Stomach smooth muscle (tissue), 2 donors: ENCODE results near the gene KLHL29.

ENCODE experiments used
- H3K27ac ChIP-seq: one replicate; pipeline ENCODE4 v1.7.0; 2013; ENCODE audit warnings: mild to moderate bottlenecking, low read length, inconsistent platforms
- H3K27me3 ChIP-seq, 2 donors: one replicate each; pipeline ENCODE4 v1.7.0; 2013; ENCODE audit warnings: low read length in 2 of 2; ENCODE audit not compliant: insufficient read depth in 2 of 2, control insufficient read depth in 1 of 2
- H3K36me3 ChIP-seq, 2 donors: one replicate each; pipeline ENCODE4 v1.7.0; 2013; ENCODE audit warnings: low read length in 2 of 2; ENCODE audit not compliant: control insufficient read depth in 2 of 2, insufficient read depth in 2 of 2
- H3K4me1 ChIP-seq: one replicate; pipeline ENCODE4 v1.7.0; 2013; ENCODE audit warnings: low read length; ENCODE audit not compliant: control insufficient read depth, insufficient read depth
- H3K4me3 ChIP-seq, 2 donors: one replicate each; pipeline ENCODE4 v1.7.0; 2013; ENCODE audit warnings: low read length in 2 of 2
- H3K9ac ChIP-seq, 2 donors: one replicate each; pipeline ENCODE4 v1.7.0; 2013; ENCODE audit warnings: low read length in 2 of 2, mild to moderate bottlenecking in 1 of 2
- H3K9me3 ChIP-seq, 2 donors: one replicate each; pipeline ENCODE4 v1.7.0; 2013; ENCODE audit warnings: low read length in 2 of 2; ENCODE audit not compliant: control insufficient read depth in 2 of 2
- donor health status: healthy.
- donor health status: Pancreatic carcinoma.

Gene KLHL29

DNA sequence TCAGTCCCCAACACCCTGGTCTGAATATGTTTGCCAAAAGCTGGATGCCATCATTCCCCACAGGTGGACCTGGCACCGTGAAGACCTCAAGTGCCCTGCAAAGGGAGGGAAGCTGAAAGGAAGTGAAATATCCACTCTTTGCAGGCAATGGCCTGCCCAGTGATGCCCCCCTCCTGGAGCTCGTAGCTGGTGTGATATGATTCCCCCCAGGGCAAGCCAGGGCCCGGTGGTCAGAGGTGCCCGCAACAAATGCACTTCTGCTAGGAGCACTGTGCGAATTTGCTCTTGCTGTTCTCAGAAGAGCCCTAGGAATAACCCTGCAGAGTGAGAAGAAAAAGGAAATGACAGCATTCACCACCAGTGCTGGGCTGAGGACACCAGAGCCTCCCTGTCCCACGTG lies 247.4 kb downstream of the KLHL29 start:
- Histone ChIP-seq H3K4me3 (no peak overlapping the region), H3K27ac (no peak overlapping the region), H3K27me3 (no peaks in the 10 kb centered on the region), H3K9me3 (no peaks in the 10 kb centered on the region), H3K4me1 (peaks cover 23% of the 10 kb centered on the region), H3K36me3 (no peaks in the 10 kb centered on the region), H3K9ac (no peak overlapping the region)

DNA sequence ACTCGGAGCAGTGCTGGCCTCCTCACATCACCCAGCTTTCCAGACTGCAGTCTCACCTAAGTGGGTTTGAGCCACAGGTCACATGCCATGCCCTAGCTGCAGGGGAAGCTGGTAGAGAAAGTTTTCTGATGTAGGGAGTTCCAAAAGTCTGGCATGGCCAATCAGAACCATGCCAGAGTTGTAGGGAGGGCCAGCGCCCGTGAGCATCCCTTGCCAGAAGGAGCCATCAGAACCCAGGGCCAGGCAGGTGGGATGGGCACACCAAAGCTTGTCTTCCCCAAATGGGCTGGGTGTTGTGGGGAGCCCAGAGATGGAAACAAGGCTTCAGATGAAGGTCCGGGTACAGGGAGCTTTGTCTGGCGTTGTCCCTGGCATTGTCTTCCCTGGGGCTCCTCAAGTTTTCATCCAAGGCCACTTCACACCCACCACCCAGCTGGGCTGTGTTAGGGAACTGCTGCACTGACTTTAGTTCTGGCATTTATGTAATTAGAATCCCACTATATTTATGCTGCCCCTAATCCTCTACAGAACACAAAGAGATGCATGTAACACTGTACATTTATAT lies 247.9 kb downstream of the KLHL29 start:
- Histone ChIP-seq H3K36me3 (no peaks in the 10 kb centered on the region), H3K9me3 (no peaks in the 10 kb centered on the region), H3K4me1 (peaks cover 27% of the 10 kb centered on the region), H3K27me3 (no peaks in the 10 kb centered on the region), H3K4me3 (no peak overlapping the region), H3K27ac (no peak overlapping the region), H3K9ac (no peak overlapping the region)

DNA sequence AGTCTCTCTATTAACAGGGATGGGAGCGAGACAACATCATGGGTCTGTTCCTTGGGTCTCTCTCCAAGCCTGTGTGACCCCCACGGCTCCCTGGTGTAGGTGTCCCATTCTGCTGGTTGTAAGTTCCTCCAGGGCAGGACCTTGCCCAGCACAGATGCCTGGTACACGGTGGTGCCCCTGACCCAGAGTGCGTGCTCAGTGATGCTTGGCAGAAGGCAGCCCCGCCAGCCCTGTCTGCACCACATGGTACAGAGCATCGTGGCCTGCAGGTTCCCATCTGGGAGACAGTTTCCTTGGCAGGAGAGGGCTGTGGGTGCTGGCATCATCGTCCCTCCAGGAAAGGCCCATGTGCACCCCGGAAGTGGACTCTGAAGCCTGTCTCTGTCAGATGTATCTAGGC lies 249.0 kb downstream of the KLHL29 start:
- no peaks in the 10 kb centered on the region for H3K9me3 ChIP-seq
- no peak overlapping the region for H3K9ac ChIP-seq
- no peak overlapping the region for H3K4me3 ChIP-seq
- H3K36me3 ChIP-seq, result no peaks in the 10 kb centered on the region
- no peak overlapping the region for H3K27ac ChIP-seq
- H3K4me1 ChIP-seq, result peaks cover 27% of the 10 kb centered on the region
- H3K27me3 ChIP-seq, result no peaks in the 10 kb centered on the region

DNA sequence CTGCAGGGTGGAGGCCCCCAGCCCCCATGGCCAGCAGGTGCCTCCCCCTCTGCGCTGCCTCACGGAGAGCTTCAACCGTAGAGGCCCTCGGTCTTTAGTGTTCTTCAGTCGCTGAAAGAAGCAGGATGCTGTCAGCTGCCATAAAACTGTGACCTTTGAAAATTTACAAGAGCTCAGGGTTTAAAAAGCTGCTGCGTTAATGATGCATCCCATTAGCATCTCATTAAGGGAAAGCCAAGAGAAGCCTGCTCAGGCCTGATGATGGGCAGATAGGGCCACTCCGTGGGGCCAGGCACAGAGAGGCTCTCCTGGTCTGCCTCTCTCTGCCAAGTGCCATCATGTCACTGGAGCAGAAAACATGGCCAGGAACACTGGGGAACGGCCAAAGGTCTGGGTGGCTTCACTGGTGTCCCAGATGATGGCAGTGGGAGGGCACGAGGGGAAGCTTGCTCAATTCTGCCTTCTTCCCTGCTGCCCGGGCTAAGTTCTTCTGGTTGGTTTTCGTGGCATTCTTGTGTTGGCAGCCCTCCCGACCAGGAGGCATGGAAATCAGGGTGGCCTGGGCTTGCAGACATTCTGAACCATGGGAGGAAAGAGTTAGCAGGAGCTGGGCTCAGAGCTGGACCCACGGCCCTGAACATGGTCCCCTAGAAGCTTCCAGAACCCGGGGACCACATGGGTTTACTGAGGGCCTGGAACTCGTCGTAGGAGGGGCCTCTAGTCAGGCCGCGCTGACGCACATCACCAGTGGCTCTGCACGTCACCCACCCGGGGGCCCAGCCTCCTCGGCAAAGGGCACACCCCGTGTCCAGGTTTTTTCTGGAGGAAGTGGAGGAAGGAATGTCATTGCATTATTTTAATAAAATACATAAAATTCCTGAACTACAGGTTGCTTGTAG lies 250.7 kb downstream of the KLHL29 start:
- Histone ChIP-seq H3K4me3 (no peak overlapping the region), H3K9me3 (no peaks in the 10 kb centered on the region), H3K9ac (no peak overlapping the region), H3K4me1 (peaks cover 25% of the 10 kb centered on the region), H3K36me3 (peaks cover 3 to 5% of the 10 kb centered on the region in 2 donors), H3K27ac (no peak overlapping the region), H3K27me3 (no peaks in the 10 kb centered on the region)

DNA sequence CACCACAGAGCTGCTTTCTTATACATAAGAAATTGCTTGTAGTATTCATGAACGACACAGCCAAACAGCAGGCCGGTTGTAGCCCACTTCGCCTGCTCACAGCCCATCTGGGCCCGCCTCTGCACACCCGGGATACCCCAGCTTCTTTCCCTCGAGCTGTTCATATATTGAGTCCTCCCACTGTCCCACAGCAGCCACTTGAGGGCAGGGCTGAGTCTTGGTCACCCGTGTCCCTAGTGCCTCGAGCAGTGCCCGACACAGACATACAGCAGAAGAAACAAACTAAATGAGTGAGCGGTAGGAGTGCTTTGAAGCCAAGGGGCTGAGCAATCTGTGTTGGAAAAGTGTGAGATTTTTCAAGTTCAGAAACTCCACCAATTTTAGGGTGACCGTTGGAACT lies 251.4 kb downstream of the KLHL29 start:
- peak overlapping the region in 1 of 2 donors; percentile 42 for H3K9ac ChIP-seq
- H3K27me3 ChIP-seq, result no peaks in the 10 kb centered on the region
- H3K27ac ChIP-seq, result no peak overlapping the region
- H3K36me3 ChIP-seq, result peaks cover 3 to 5% of the 10 kb centered on the region in 2 donors
- no peak overlapping the region for H3K4me3 ChIP-seq
- H3K4me1 ChIP-seq, result peaks cover 25% of the 10 kb centered on the region
- H3K9me3 ChIP-seq, result no peaks in the 10 kb centered on the region

DNA sequence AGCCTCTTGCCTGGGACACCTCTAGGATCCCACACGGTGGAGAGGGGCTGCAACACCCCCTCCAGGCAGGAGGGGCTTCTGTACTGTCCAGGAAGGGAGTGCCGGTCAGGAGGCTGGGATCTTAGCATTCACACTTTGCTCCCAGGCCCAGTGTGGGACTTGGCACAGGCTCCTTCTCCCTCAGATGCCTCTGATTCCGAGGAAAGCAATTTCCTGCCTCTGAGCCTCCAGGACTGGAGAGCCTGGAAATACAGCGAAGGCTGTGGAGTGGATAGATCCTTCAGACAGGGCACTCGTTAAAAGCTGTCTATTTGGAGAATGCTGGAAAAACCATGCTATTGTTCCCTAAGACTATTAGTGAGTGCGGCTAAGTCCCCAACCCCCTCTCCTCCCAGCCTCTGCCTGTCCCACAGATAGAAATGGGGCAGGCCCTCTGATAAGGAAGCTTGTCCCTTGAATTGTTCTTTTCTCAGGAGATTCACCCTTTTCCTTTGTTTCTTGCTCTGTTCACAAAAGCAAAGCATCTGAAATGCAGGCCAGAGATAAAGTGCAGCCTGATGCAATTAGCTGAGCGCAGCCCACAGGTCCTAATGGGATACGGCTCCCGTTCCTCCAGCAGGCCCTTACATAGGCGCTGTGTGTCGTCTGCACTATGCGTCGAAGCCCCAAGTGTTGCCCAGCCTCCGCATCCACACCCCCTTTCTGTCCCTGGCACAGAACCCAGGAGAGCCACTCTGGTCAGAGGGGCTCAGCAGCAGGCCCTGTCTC lies 252.2 kb downstream of the KLHL29 start:
- no peaks in the 10 kb centered on the region for H3K9me3 ChIP-seq
- H3K36me3 ChIP-seq, result peaks cover 3 to 5% of the 10 kb centered on the region in 2 donors
- peaks cover 25% of the 10 kb centered on the region for H3K4me1 ChIP-seq
- H3K27ac ChIP-seq, result peak overlapping the region; percentile 24
- H3K27me3 ChIP-seq, result no peaks in the 10 kb centered on the region
- peak overlapping the region in 1 of 2 donors; percentile 15 for H3K4me3 ChIP-seq
- H3K9ac ChIP-seq, result peak overlapping the region; percentile 14 to 29

DNA sequence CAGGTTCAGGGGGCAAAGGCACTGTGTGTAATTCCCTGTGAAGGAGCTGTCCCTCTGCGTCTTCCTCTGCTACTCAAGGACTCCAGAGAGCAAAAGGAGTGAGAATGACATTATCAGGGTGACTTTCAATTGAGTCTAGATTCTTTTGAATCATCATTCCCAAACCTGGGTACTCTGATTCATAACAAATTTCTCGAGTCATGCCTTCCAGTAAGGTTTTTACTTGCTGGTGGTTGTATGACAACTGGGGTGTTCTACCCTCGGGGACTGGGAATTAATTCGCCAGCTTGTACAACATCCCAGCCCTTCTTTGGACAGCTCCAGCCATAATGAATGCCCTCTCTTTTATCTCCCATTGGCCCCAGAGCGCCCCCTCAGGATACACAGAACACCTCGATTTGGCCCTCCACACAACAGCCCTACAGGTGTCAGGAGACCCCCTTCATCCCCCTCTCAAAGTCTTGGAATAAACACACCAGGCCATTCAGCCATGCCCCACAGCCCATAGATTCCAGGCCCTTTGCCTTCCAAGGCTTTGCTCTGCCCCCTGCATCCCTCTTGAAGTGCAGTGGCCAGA lies 254.5 kb downstream of the KLHL29 start:
- H3K4me1 ChIP-seq, result peaks cover 22% of the 10 kb centered on the region
- H3K9ac ChIP-seq, result no peak overlapping the region
- H3K9me3 ChIP-seq, result no peaks in the 10 kb centered on the region
- H3K27me3 ChIP-seq, result no peaks in the 10 kb centered on the region
- peaks cover 9 to 15% of the 10 kb centered on the region in 2 donors for H3K36me3 ChIP-seq
- H3K27ac ChIP-seq, result no peak overlapping the region
- H3K4me3 ChIP-seq, result no peak overlapping the region

DNA sequence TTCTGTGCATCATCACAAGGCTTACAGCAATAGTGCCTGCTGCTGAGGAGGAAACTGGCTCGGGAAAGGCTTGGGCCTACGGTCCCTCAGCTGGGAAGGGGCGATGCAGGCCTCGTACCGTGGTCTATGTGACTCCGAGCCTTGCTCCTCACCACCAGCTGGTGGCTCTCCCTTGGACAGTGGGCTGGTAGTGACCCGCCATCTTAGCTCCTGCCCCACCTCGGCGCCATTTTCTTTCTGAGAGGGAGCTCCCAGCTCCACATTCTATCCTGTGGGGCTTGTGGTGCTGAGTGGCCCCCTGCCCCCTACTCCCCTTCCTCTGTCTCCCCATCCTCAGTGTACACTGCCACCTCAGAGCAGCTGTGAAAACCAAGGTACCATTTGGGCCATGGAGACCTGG lies 255.7 kb downstream of the KLHL29 start:
- Histone ChIP-seq H3K4me1 (peaks cover 19% of the 10 kb centered on the region), H3K4me3 (no peak overlapping the region), H3K27me3 (no peaks in the 10 kb centered on the region), H3K36me3 (peaks cover 9 to 16% of the 10 kb centered on the region in 2 donors), H3K9ac (no peak overlapping the region), H3K9me3 (no peaks in the 10 kb centered on the region), H3K27ac (no peak overlapping the region)

DNA sequence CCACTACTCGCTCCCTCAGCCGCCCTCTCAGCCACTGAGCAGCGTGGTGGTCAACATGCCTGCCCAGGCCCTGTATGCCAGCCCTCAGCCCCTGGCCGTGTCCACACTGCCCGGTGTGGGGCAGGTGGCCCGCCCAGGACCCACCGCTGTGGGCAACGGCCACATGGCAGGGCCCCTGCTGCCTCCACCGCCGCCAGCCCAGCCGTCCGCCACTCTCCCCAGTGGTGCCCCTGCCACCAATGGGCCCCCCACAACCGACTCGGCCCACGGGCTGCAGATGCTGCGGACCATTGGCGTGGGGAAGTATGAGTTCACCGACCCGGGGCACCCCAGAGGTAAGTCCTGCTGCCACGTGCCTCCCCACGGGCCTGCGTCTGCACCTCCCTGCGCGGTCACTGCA lies 257.5 kb downstream of the KLHL29 start:
- no peaks in the 10 kb centered on the region for H3K9me3 ChIP-seq
- peaks cover 3% of the 10 kb centered on the region for H3K4me1 ChIP-seq
- peaks cover 14 to 19% of the 10 kb centered on the region in 2 donors for H3K36me3 ChIP-seq
- H3K4me3 ChIP-seq, result no peak overlapping the region
- no peak overlapping the region for H3K27ac ChIP-seq
- no peak overlapping the region for H3K9ac ChIP-seq
- no peaks in the 10 kb centered on the region for H3K27me3 ChIP-seq

DNA sequence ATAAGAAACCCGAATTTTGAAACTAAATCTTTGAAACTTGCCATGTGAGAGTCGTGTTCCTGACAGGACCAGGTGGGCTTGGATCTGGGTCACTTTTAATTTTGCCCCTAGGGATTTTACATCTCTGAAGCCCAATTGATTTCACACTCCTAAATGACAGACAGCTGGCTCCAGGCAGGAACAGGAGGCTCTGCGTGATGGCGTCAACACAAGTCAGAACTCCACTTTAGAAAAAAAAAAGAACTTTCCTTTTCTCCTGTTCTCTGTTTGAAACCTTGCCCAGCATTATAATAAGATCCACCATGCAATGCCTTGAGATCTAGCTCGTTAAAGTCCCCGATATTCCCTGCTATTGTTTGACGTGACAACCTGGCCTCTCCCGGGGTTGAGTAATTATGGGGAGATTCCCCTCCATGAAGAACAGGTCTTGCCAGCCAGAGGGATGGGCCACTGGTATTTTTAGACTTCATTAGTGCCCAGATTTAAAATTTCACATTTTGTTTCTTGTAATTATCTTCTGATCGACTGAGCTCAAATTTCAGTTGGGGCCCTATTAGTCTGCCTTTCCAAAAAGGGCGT lies 260.3 kb downstream of the KLHL29 start:
- Histone ChIP-seq H3K4me3 (no peak overlapping the region), H3K27me3 (no peaks in the 10 kb centered on the region), H3K4me1 (peaks cover 4% of the 10 kb centered on the region), H3K36me3 (peaks cover 14 to 20% of the 10 kb centered on the region in 2 donors), H3K9me3 (no peaks in the 10 kb centered on the region), H3K9ac (no peak overlapping the region), H3K27ac (no peak overlapping the region)
